Mammary epithelial cell (primary cell): ENCODE results near the gene SMIM24.

Experiments used
- CTCF ChIP-seq, 2 donors: IDR thresholded peaks in 1 of 2; conservative IDR thresholded peaks in 1 of 2; 2 replicates each; pipeline ENCODE4 v1.5.1; 2011 to 2012; ENCODE audit warnings: inconsistent platforms in 2 of 2, low read length in 2 of 2, mild to moderate bottlenecking in 2 of 2, control low read depth in 1 of 2, low read depth in 1 of 2; ENCODE audit not compliant: insufficient read depth in 1 of 2; ENCODE audit errors: extremely low read depth in 1 of 2
- EZH2 ChIP-seq: IDR thresholded peaks from 2 replicates; pipeline ENCODE4 v1.6.1; 2012; ENCODE audit warnings: low read length, inconsistent platforms, borderline replicate concordance

- TF ChIP-seq CTCF (conservative IDR thresholded peaks at IDR 0.05 in 1 of 2, IDR thresholded peaks at IDR 0.05 in 1 of 2; ENCODE audit: extremely low read depth in 1 of 2, insufficient read depth in 1 of 2, low read depth in 1 of 2, low read length in 2 of 2) (peak; percentile 53 to 85), EZH2 (no peak)
Measured at GRCh38 chr19:3471954-3472655, 8.2 kb downstream of the SMIM24 start.
